ENCODE data around the gene PPP1R13B. TPM values are rescaled to one million over a fixed set of nuclear protein-coding genes. Genes with fewer than 3 reads are reported as not detected.

PPP1R13B gene
- total RNA-seq, 1 experiment from 2014 or later: 10.3 TPM

GRCh38 chr14:103699261-103699661 lies 148.1 kb downstream of the PPP1R13B start:
- Mint-ChIP-seq H3K4me1 (peaks cover 16% of the 10 kb centered on the region), H3K4me3 (no peak overlapping the region), H3K27ac (no peak overlapping the region), H3K9me3 (no peaks in the 10 kb centered on the region), H3K36me3 (peaks cover 18% of the 10 kb centered on the region), H3K27me3 (ENCODE audit: low read depth) (no peaks in the 10 kb centered on the region; the same call in 1 of the 2 replicates)
- no peak for TF ChIP-seq ZNF671 (CRISPR knock-in tag; IDR thresholded peaks at IDR 0.05)
- no peak for TF ChIP-seq PRDM15 (CRISPR knock-in tag; IDR thresholded peaks at IDR 0.05)
- TF ChIP-seq HMGA2 (CRISPR knock-in tag; IDR thresholded peaks at IDR 0.05): no peak
- TF ChIP-seq ZNF423 (CRISPR knock-in tag; IDR thresholded peaks at IDR 0.05): no peak
- no peak for TF ChIP-seq ATF1 (CRISPR knock-in tag; IDR thresholded peaks at IDR 0.05)
- no peak for TF ChIP-seq IRF2 (CRISPR knock-in tag; IDR thresholded peaks at IDR 0.05; ENCODE audit: borderline replicate concordance, low read depth)
- TF ChIP-seq MXD4 (CRISPR knock-in tag; IDR thresholded peaks at IDR 0.05; ENCODE audit: borderline replicate concordance): no peak
- TF ChIP-seq GTF2I (CRISPR knock-in tag; conservative IDR thresholded peaks at IDR 0.05): no peak
- TF ChIP-seq ZMAT4 (CRISPR knock-in tag; IDR thresholded peaks at IDR 0.05): no peak
- TF ChIP-seq ZNF512 (CRISPR knock-in tag; IDR thresholded peaks at IDR 0.05; ENCODE audit: borderline replicate concordance): no peak
- no peak for TF ChIP-seq AFF4 (CRISPR knock-in tag; IDR thresholded peaks at IDR 0.05; ENCODE audit: borderline replicate concordance)
- no peak for TF ChIP-seq ZNF121 (CRISPR knock-in tag; IDR thresholded peaks at IDR 0.05)
- TF ChIP-seq ZNF263 (CRISPR knock-in tag; IDR thresholded peaks at IDR 0.05; ENCODE audit: low read depth): no peak
- TF ChIP-seq CDX4 (CRISPR knock-in tag; IDR thresholded peaks at IDR 0.05; ENCODE audit: borderline replicate concordance): no peak
- no peak for TF ChIP-seq SOX15 (CRISPR knock-in tag; IDR thresholded peaks at IDR 0.05)
- TF ChIP-seq FOXJ3 (CRISPR knock-in tag; IDR thresholded peaks at IDR 0.05; ENCODE audit: borderline replicate concordance): no peak
- no peak for TF ChIP-seq PREB (CRISPR knock-in tag; IDR thresholded peaks at IDR 0.05; ENCODE audit: borderline replicate concordance)
- TF ChIP-seq STAT6 (CRISPR knock-in tag; conservative IDR thresholded peaks at IDR 0.05; ENCODE audit: low read depth): no peak
- no peak for TF ChIP-seq MAX (CRISPR knock-in tag; IDR thresholded peaks at IDR 0.05)
- ChIA-PET POLR2A (no interaction called here), CTCF (no interaction called here)
- DNase-seq (ENCODE audit: low spot score): no peak
- ATAC-seq: no peak

All from WTC11 (cell line).